ENCODE data around the gene DBNDD2. TPM values are rescaled to one million over a fixed set of nuclear protein-coding genes. Genes with fewer than 3 reads are reported as not detected.

The DBNDD2 gene
- total RNA-seq, 4 donors from 2014 or later, result 74.5 to 122 (median 84.9) TPM

DNA sequence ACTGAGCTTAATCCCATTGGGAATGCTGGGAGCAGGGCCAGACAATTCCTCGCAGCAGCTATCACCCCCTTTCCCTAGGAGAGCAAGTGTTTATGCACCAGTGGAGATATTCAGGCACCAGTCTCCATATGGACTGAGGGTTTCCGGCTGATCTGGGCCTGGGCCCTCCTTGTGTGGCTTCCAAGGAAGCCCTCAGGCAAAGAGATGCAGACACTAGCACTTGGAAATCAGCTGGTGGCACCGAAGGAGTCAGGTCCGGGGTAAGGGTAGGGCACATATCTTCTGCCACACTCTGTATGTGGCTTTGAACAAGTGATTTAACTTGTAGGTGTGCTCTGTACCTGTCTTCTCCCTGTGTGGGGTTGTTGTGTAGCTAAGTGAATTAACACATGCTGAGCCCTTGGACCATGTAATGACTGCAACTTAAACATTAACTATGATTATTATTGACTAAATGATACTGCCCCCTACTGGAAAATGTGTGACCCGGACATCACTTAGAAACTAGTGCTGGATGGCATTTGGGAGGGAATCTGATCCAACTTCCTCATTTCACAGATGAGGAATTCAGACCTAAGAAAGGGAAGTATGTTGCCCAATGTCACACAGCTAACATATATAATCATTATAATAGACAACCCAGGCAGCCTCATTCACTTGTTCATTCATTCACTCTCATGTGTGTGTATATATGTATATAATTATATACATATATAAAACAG lies 42.2 kb downstream of the DBNDD2 start:
- in situ Hi-C loops (cut with MboI; ENCODE audit: low pct_ligation_motif_present in 1 of 4, low pct_unique_long_range_greater_than_20kb in 1 of 4, low sequenced_read_pairs in 3 of 4) (loop anchor here in 1 of 4 donors (25.0 kb wide), 1 partner anchor 312 kb away; no protein-coding TSS in a partner anchor), intact Hi-C loops (cut with DNase I; ENCODE audit: low total_unique reads) (no loop called here)
- Histone ChIP-seq H3K27ac (peak overlapping the region; percentile 76 to 86 (median 80)), H3K36me3 (no peaks in the 10 kb centered on the region), H3K4me1 (peaks cover 0 to 13% (median 7%) of the 10 kb centered on the region in 4 donors), H3K9me3 (no peaks in the 10 kb centered on the region), H3K4me3 (no peak overlapping the region), H3K27me3 (no peaks in the 10 kb centered on the region)
- DNase-seq, result peak; percentile 23
- 59% methylated on average over 5 of the region's 5 CpGs; no CpG with 5 or more reads in 1 of the 2 donors for WGBS, 2 donors (ENCODE audit: low coverage in 1 of 2)
- TF ChIP-seq, protein P1, sequence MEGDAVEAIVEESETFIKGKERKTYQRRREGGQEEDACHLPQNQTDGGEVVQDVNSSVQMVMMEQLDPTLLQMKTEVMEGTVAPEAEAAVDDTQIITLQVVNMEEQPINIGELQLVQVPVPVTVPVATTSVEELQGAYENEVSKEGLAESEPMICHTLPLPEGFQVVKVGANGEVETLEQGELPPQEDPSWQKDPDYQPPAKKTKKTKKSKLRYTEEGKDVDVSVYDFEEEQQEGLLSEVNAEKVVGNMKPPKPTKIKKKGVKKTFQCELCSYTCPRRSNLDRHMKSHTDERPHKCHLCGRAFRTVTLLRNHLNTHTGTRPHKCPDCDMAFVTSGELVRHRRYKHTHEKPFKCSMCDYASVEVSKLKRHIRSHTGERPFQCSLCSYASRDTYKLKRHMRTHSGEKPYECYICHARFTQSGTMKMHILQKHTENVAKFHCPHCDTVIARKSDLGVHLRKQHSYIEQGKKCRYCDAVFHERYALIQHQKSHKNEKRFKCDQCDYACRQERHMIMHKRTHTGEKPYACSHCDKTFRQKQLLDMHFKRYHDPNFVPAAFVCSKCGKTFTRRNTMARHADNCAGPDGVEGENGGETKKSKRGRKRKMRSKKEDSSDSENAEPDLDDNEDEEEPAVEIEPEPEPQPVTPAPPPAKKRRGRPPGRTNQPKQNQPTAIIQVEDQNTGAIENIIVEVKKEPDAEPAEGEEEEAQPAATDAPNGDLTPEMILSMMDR (IDR thresholded peaks at IDR 0.05), result peak; percentile 58 to 78 (median 67)
- TF ChIP-seq EP300 (IDR thresholded peaks at IDR 0.05; ENCODE audit: low read depth) (no peak), POLR2A (IDR thresholded peaks at IDR 0.05) (no peak)

DNA sequence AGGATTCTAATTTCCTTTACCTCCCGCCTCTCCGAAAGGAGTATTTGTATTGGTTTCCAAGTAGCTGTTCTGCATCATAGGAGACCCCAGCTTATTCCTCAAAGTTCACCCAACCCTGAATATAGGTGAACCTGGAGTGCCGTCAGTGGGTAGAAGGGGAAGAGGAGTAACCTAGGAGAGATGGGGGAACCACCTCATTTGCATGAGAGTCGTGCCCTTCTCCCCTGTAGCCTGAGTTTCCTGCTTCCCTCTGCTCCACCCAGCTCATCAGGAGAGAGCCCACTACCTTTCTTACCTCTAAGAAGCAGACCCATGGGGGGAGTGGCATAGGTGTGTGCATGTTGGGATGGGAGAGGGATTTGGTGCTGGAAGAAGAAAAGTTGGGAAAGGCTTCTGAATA lies 44.1 kb downstream of the DBNDD2 start:
- Histone ChIP-seq H3K4me1 (peaks cover 0 to 13% (median 7%) of the 10 kb centered on the region in 4 donors), H3K27me3 (no peaks in the 10 kb centered on the region), H3K36me3 (no peaks in the 10 kb centered on the region), H3K9me3 (no peaks in the 10 kb centered on the region), H3K4me3 (no peak overlapping the region), H3K27ac (no peak overlapping the region)
- intact Hi-C loops (cut with DNase I; ENCODE audit: low total_unique reads), result no loop called here
- in situ Hi-C loops (cut with MboI; ENCODE audit: low pct_ligation_motif_present in 1 of 4, low pct_unique_long_range_greater_than_20kb in 1 of 4, low sequenced_read_pairs in 3 of 4), result loop anchor here in 1 of 4 donors (25.0 kb wide), 1 partner anchor 310 kb away; no protein-coding TSS in a partner anchor
- TF ChIP-seq POLR2AphosphoS5 (IDR thresholded peaks at IDR 0.05), result no peak
- TF ChIP-seq POLR2A (IDR thresholded peaks at IDR 0.05), result no peak
- TF ChIP-seq, protein P1 (IDR thresholded peaks at IDR 0.05), result no peak
- no peak for TF ChIP-seq EP300 (IDR thresholded peaks at IDR 0.05; ENCODE audit: low read depth)
- DNase-seq, result no peak
- 0 to 56% methylated on average over 1 to 4 of the region's 4 CpGs for WGBS, 2 donors (ENCODE audit: low coverage in 1 of 2)

DNA sequence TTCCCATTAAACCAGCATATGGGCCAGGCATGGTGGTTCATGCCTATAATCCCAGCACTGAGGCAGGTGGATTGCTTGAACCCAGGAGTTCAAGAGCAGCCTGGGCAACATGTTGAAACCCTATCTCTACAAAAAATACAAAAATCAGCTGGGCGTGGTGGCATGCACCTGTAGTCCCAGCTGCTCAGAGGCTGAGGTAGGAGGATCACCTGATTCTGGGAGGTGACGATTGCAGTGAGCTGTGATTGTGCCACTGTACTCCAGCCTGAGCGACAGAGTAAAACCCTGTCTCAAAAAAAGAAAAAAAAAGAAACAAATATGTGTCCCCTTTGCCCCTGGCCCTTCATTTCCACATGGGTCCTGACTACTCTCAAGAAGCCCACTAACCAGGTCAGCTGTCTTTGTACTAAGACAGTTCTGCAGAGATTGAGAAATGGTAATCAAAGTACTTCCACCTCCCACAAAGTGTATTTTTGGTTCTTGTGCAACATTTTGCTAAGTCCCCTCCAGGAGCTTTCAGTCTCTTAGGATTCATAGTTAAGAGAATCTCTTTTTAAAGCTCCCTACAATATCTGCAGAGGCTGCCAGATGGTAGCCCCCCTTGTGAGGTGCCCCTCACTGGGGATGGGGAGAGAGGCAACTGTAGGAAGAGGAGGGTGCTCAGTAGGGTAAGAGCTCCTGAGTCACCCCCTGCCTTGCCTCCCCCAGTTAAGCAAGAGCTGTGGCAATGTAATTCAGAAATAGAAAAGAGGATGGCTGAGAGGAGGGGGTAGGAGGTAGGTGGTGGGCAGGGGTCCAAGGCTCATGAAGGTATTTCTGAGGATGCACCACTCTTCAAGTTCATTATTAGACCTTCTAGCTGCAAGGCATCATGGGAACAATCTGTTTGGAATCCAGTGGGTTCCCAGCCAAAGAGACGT lies 44.9 kb downstream of the DBNDD2 start:
- Histone ChIP-seq H3K4me3 (no peak overlapping the region), H3K27ac (no peak overlapping the region), H3K4me1 (peaks cover 0 to 13% (median 7%) of the 10 kb centered on the region in 4 donors), H3K36me3 (no peaks in the 10 kb centered on the region), H3K9me3 (no peaks in the 10 kb centered on the region), H3K27me3 (no peaks in the 10 kb centered on the region)
- no peak for DNase-seq
- no peak for TF ChIP-seq EP300 (IDR thresholded peaks at IDR 0.05; ENCODE audit: low read depth)
- no peak for TF ChIP-seq POLR2AphosphoS5 (IDR thresholded peaks at IDR 0.05)
- no peak for TF ChIP-seq POLR2A (IDR thresholded peaks at IDR 0.05)
- TF ChIP-seq, protein P1 (IDR thresholded peaks at IDR 0.05), result no peak
- in situ Hi-C loops (cut with MboI; ENCODE audit: low pct_ligation_motif_present in 1 of 4, low pct_unique_long_range_greater_than_20kb in 1 of 4, low sequenced_read_pairs in 3 of 4) (loop anchor here in 1 of 4 donors (25.0 kb wide), 1 partner anchor 309 kb away; no protein-coding TSS in a partner anchor), intact Hi-C loops (cut with DNase I; ENCODE audit: low total_unique reads) (no loop called here)
- 54 to 64% methylated on average over 3 to 4 of the region's 4 CpGs for WGBS, 2 donors (ENCODE audit: low coverage in 1 of 2)

DNA sequence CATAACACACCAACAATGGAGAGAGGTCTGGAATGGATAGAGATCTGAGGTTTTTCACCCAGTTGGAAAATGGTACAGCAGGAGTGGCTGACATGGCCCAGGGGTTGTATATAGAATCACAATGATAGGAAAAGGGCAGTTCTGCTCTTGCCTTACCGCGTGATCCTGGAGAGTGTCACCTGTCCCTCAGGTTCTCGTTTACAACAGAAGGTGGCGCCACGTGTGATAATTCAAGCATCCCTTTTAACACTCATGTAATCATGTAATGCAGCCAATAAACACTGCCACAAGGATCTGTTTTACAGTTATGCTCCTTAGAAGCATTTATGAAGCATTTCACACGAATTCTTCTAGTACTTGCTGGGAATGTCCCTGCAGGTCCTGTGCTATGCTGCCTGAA lies 48.5 kb downstream of the DBNDD2 start:
- Histone ChIP-seq H3K27ac (no peak overlapping the region), H3K27me3 (no peaks in the 10 kb centered on the region), H3K9me3 (no peaks in the 10 kb centered on the region), H3K36me3 (no peaks in the 10 kb centered on the region), H3K4me1 (no peaks in the 10 kb centered on the region), H3K4me3 (no peak overlapping the region)
- WGBS, 2 donors (ENCODE audit: low coverage in 1 of 2), result 12 to 20% methylated on average over 1 to 6 of the region's 6 CpGs
- intact Hi-C loops (cut with DNase I; ENCODE audit: low total_unique reads), result no loop called here
- peak; percentile 71 for DNase-seq
- in situ Hi-C loops (cut with MboI; ENCODE audit: low pct_ligation_motif_present in 1 of 4, low pct_unique_long_range_greater_than_20kb in 1 of 4, low sequenced_read_pairs in 3 of 4), result loop anchor here in 1 of 4 donors (25.0 kb wide), 1 partner anchor 306 kb away; no protein-coding TSS in a partner anchor
- no peak for TF ChIP-seq POLR2A (IDR thresholded peaks at IDR 0.05)
- TF ChIP-seq, protein P1 (IDR thresholded peaks at IDR 0.05), result peak; percentile 32 to 59 (median 48)
